Glutamatergic neuron (in vitro differentiated cells): ENCODE data around the gene SLC38A9. TPM values are rescaled to one million over a fixed set of nuclear protein-coding genes. Genes with fewer than 3 reads are reported as not detected.

Source experiments
- DNase-seq: peaks from one replicate; pipeline ENCODE4 v3.0.0; 2022
- H3K27ac Mint-ChIP-seq: one replicate; pipeline ENCODE4 v1.8.0; 2020; ENCODE audit warnings: mild to moderate bottlenecking, mixed read lengths, inconsistent platforms; ENCODE audit not compliant: unreplicated experiment
- H3K27me3 Mint-ChIP-seq: one replicate; pipeline ENCODE4 v1.8.0; 2020; ENCODE audit warnings: mild to moderate bottlenecking, moderate library complexity, mixed read lengths, inconsistent platforms; ENCODE audit not compliant: unreplicated experiment
- H3K36me3 Mint-ChIP-seq: one replicate; pipeline ENCODE4 v1.8.0; 2020; ENCODE audit warnings: mild to moderate bottlenecking, mixed read lengths, inconsistent platforms; ENCODE audit not compliant: unreplicated experiment
- H3K4me1 Mint-ChIP-seq: one replicate; pipeline ENCODE4 v1.8.0; 2020; ENCODE audit warnings: mild to moderate bottlenecking, low read depth, mixed read lengths, inconsistent platforms; ENCODE audit not compliant: unreplicated experiment
- H3K4me3 Mint-ChIP-seq: one replicate; pipeline ENCODE4 v1.8.0; 2020; ENCODE audit warnings: mild to moderate bottlenecking, mixed read lengths, inconsistent platforms; ENCODE audit not compliant: unreplicated experiment
- H3K9me3 Mint-ChIP-seq: one replicate; pipeline ENCODE4 v1.8.0; 2020; ENCODE audit warnings: mild to moderate bottlenecking, moderate library complexity, mixed read lengths, inconsistent platforms; ENCODE audit not compliant: unreplicated experiment
- total RNA-seq: library from RNA; stranded (reverse); fragmentation: NEBNext Ultra II Directional; extraction: Animal tissue kit (Norgen Biotek cat#: 25700); gene quantifications from one replicate; pipeline ENCODE4 v1.2.1, GENCODE V29; 2021; ENCODE audit not compliant: unreplicated experiment
- TF ChIP-seq, protein P1 (sequence below): fragments of 200-600 bp; sonication (generic); IDR thresholded peaks from one replicate; pipeline ENCODE4 v1.5.0; 2021; ENCODE audit not compliant: partially characterized antibody, unreplicated experiment

SLC38A9 gene
- total RNA-seq, 1 donor from 2014 or later, result 40.1 TPM

DNA sequence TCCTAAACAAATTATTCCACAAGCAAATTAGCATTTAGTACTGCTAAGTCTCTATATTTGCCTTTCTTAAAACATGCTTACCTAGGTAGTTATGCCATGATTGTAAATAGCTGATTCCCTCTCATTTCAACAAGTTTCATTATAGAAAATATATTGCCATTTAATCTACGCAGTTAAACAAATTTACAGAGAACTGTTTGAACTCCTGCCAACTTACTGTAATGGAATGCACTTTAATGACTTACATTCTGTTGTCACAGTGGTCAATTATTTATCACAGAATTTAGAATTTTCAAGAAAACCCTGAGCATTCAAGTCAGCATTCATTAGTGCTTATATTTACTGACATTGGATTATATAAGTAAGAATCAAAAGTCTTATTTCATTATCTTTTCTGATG, 19.6 kb downstream of the SLC38A9 start:
- TF ChIP-seq, protein P1, sequence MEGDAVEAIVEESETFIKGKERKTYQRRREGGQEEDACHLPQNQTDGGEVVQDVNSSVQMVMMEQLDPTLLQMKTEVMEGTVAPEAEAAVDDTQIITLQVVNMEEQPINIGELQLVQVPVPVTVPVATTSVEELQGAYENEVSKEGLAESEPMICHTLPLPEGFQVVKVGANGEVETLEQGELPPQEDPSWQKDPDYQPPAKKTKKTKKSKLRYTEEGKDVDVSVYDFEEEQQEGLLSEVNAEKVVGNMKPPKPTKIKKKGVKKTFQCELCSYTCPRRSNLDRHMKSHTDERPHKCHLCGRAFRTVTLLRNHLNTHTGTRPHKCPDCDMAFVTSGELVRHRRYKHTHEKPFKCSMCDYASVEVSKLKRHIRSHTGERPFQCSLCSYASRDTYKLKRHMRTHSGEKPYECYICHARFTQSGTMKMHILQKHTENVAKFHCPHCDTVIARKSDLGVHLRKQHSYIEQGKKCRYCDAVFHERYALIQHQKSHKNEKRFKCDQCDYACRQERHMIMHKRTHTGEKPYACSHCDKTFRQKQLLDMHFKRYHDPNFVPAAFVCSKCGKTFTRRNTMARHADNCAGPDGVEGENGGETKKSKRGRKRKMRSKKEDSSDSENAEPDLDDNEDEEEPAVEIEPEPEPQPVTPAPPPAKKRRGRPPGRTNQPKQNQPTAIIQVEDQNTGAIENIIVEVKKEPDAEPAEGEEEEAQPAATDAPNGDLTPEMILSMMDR, result no peak
- DNase-seq, result no peak
- H3K27ac Mint-ChIP-seq, result no peak overlapping the region
- H3K4me1 Mint-ChIP-seq, result peaks cover 11% of the 10 kb centered on the region
- H3K36me3 Mint-ChIP-seq, result peaks cover 5% of the 10 kb centered on the region
- no peak overlapping the region for H3K4me3 Mint-ChIP-seq
- H3K9me3 Mint-ChIP-seq, result peaks cover 10% of the 10 kb centered on the region
- H3K27me3 Mint-ChIP-seq, result peaks cover 2% of the 10 kb centered on the region

DNA sequence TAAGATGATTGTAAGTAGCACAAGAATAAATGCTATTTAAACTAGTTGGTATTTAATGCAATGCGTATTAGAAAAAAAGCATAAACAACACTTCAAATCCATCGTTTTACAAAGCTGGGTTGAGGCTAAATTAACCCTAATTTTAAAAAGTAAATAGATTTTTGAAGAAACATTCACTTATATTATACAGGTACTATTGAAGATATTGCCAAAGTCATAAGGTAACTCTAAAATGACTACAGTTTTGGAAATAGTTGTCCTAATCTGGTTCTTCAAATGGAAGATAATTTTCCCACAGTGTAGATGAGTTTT, 20.1 kb downstream of the SLC38A9 start:
- no peak overlapping the region for H3K4me3 Mint-ChIP-seq
- peaks cover under 1% of the 10 kb centered on the region for H3K36me3 Mint-ChIP-seq
- no peak overlapping the region for H3K27ac Mint-ChIP-seq
- TF ChIP-seq, protein P1, result peak; percentile 51
- H3K9me3 Mint-ChIP-seq, result peaks cover 6% of the 10 kb centered on the region
- H3K4me1 Mint-ChIP-seq, result peaks cover 11% of the 10 kb centered on the region
- no peak for DNase-seq
- peaks cover 2% of the 10 kb centered on the region for H3K27me3 Mint-ChIP-seq

DNA sequence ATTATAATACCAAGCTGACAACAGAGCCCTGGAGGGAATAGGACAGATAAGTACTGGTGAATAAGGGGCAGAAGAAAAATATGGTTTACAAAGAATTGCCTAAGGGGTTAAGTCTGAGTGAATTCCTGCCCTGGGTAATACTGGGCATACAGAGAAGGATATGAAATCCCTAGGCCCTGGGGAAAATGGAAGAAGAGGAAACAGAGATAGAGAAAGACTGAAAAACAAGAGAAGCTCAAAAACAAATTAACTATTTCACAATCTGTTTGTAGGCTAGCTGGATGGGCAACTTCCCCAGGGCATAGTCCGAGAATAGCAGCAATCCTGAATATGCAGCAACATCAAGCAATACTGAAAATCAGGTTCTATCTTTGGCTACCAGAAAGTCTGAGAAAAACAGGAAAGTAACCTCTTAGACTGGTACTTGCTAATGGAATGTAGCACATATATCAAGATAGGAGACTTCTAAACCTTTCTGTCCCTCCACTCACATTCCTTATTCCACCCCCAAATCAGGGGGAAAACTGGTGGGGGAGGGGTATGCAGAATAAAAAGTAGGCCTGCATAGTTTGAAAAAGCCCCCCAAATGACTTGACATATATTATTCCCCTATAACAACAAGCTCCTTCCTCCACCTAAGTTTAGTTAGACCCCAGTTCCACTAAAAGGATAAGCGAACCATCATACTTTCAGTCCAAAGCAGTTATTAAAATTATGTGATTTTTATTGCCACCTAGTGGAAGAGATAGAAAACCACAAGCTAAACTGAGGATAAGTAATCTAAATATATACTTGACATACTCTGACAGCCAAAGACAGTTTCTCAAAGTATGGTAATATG, 20.6 kb downstream of the SLC38A9 start:
- Mint-ChIP-seq H3K36me3 (no peaks in the 10 kb centered on the region), H3K27me3 (peaks cover 2% of the 10 kb centered on the region), H3K9me3 (peaks cover 4% of the 10 kb centered on the region), H3K4me3 (no peak overlapping the region), H3K4me1 (peaks cover 11% of the 10 kb centered on the region), H3K27ac (no peak overlapping the region)
- DNase-seq, result no peak
- TF ChIP-seq, protein P1, result peak; percentile 77

DNA sequence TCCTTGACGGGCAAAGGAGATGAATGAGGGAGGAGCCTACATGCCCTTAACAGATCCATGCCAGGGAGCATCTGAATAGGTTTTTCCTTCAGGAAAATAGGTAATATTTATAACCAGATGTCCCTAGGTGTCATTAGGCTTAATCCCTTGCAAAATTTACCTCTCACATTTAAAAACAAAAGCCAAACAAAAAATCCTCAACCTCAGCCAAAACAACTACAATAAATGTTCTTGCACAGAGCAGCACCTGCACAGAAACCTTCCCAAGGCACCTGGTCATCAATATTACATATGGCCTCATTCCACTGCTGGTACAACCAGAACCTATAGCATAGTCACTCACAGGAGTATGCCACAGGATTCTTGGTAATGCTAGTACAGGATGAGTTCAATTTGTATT, 30.1 kb downstream of the SLC38A9 start:
- Mint-ChIP-seq H3K27me3 (no peaks in the 10 kb centered on the region), H3K27ac (no peak overlapping the region), H3K4me1 (peaks cover 1% of the 10 kb centered on the region), H3K36me3 (no peaks in the 10 kb centered on the region), H3K9me3 (no peaks in the 10 kb centered on the region), H3K4me3 (no peak overlapping the region)
- DNase-seq, result no peak
- TF ChIP-seq, protein P1, result no peak

DNA sequence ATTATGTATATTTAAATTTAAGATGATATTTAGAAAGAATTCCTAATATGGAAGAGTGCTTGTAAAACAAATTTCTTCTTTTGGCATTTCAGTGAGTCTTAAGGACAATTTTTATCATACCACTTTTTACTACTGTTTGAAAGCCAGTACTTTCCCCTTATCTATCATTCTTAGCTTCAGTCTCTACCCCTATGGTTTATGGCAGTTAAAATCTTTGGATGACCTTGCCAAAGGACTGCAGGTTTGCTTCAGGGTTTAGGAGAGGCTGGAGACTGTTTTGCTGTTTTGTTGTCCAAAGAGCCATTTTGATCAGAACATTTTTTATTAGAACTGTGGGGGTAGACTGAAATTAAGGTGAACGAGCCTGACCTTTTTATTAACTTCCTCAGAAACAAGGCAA, 30.8 kb downstream of the SLC38A9 start:
- Mint-ChIP-seq H3K27ac (no peak overlapping the region), H3K9me3 (no peaks in the 10 kb centered on the region), H3K4me1 (peaks cover 1% of the 10 kb centered on the region), H3K4me3 (no peak overlapping the region), H3K36me3 (no peaks in the 10 kb centered on the region), H3K27me3 (no peaks in the 10 kb centered on the region)
- TF ChIP-seq, protein P1, result no peak
- DNase-seq, result no peak
